Stimulated activated CD8-positive, alpha-beta memory T cell treated with anti-CD3 and anti-CD28 coated beads, Interleukin-4, amount 100 ng/mL, for 1 hour (primary cell): ENCODE data around the gene TM9SF4.
"Not testable (repeated sequence)": the region's sequence is repeated elsewhere in the genome, so short reads cannot be mapped to it uniquely, and the experiment has no call there.

ENCODE experiments used
- DNase-seq, 2 donors: peaks; one replicate each; pipeline ENCODE4 v3.0.0-alpha.2; 2020; ENCODE audit warnings: low read depth in 2 of 2, low spot score in 1 of 2

Gene TM9SF4

GRCh38 chr20:32089637-32090362, 19.7 kb upstream of the TM9SF4 start:
- no peak for DNase-seq

GRCh38 chr20:32091888-32092346, 17.6 kb upstream of the TM9SF4 start:
- peak; percentile 33 to 49 for DNase-seq

- DNase-seq = no peak
Observed at GRCh38 chr20:32098786-32099185, 10.7 kb upstream of the TM9SF4 start.

- no peak for DNase-seq
Observed at GRCh38 chr20:32108814-32109391, 611 bp upstream of the TM9SF4 start.

GRCh38 chr20:32110173-32110704, 725 bp downstream of the TM9SF4 start:
- DNase-seq = no peak

GRCh38 chr20:32110727-32111126, 1.2 kb downstream of the TM9SF4 start:
- no peak for DNase-seq

- DNase-seq = no peak
Observed at GRCh38 chr20:32111156-32111686, 1.7 kb downstream of the TM9SF4 start.

- no peak for DNase-seq
Observed at GRCh38 chr20:32111753-32112152, 2.2 kb downstream of the TM9SF4 start.

GRCh38 chr20:32112841-32113240, 3.3 kb downstream of the TM9SF4 start:
- DNase-seq = no peak

GRCh38 chr20:32113591-32114260, 4.2 kb downstream of the TM9SF4 start:
- DNase-seq = no peak

- no peak for DNase-seq
Observed at GRCh38 chr20:32114305-32114960, 4.9 kb downstream of the TM9SF4 start.

GRCh38 chr20:32115211-32115767, 5.8 kb downstream of the TM9SF4 start:
- DNase-seq = no peak

- DNase-seq = no peak
Observed at GRCh38 chr20:32116079-32116521, 6.6 kb downstream of the TM9SF4 start.

- not testable (repeated sequence) for DNase-seq
Observed at GRCh38 chr20:32116796-32117195, 7.3 kb downstream of the TM9SF4 start.

GRCh38 chr20:32118427-32118826, 8.9 kb downstream of the TM9SF4 start:
- not testable (repeated sequence) for DNase-seq

- DNase-seq = no peak
Observed at GRCh38 chr20:32119734-32120133, 10.2 kb downstream of the TM9SF4 start.

- not testable (repeated sequence) for DNase-seq
Observed at GRCh38 chr20:32121908-32122307, 12.4 kb downstream of the TM9SF4 start.

- DNase-seq = no peak
Observed at GRCh38 chr20:32123088-32123487, 13.6 kb downstream of the TM9SF4 start.

- no peak for DNase-seq
Observed at GRCh38 chr20:32124916-32125454, 15.5 kb downstream of the TM9SF4 start.

- DNase-seq = no peak
Observed at GRCh38 chr20:32125506-32125905, 16.0 kb downstream of the TM9SF4 start.
